Measurements from ENCODE around the gene USH1C. TPM values are rescaled to one million over a fixed set of nuclear protein-coding genes. Genes with fewer than 3 reads are reported as not detected.

The USH1C gene
- total and polyA plus RNA-seq, 9 of the 15 experiments (the other 6 are each of a cell fraction or from before 2014, with no cell fraction given) = 0.04 TPM; not detected in 8

GRCh38 chr11:17590463-17590862, 46.2 kb upstream of the USH1C start (continued):
- TF ChIP-seq ZNF280A (IDR thresholded peaks at IDR 0.05; ENCODE audit: low read depth, partially characterized antibody) (no peak), HMG20B (CRISPR knock-in tag; IDR thresholded peaks at IDR 0.05) (no peak), REST (IDR thresholded peaks at IDR 0.05; ENCODE audit: borderline replicate concordance) (no peak), REST (CRISPR knock-in tag; IDR thresholded peaks at IDR 0.05; ENCODE audit: low read depth) (no peak)
